Mesenchymal stem cell (in vitro differentiated cells and primary cell): ENCODE data around the gene KDM1A.

Experiments used
- DNase-seq: peaks from one replicate; pipeline ENCODE4 v3.0.0-alpha.2; 2013
- H2AFZ ChIP-seq: one replicate; pipeline ENCODE4 v1.6.1; 2013; ENCODE audit warnings: low read depth, mild to moderate bottlenecking, control low read depth, inconsistent platforms, low read length, moderate library complexity
- H2AK5ac ChIP-seq: 2 replicates; pipeline ENCODE4 v1.6.1; 2013; ENCODE audit warnings: low read length, moderate library complexity, mild to moderate bottlenecking, inconsistent platforms; ENCODE audit not compliant: severe bottlenecking
- H2BK120ac ChIP-seq: one replicate; pipeline ENCODE4 v1.6.1; 2013; ENCODE audit warnings: low read depth, mild to moderate bottlenecking, inconsistent platforms, low read length, moderate library complexity
- H2BK12ac ChIP-seq, 2 experiments: one replicate each; pipeline ENCODE4 v1.6.1; 2013; ENCODE audit warnings: inconsistent platforms in 2 of 2, low read length in 2 of 2, mild to moderate bottlenecking in 2 of 2, moderate library complexity in 2 of 2, control low read depth in 1 of 2
- H2BK15ac ChIP-seq: one replicate; pipeline ENCODE4 v1.6.1; 2013; ENCODE audit warnings: mild to moderate bottlenecking, low read depth, inconsistent platforms; ENCODE audit not compliant: poor library complexity, severe bottlenecking
- H2BK5ac ChIP-seq: 2 replicates; pipeline ENCODE4 v1.6.1; 2013; ENCODE audit warnings: low read depth, mild to moderate bottlenecking, low read length, control low read depth, inconsistent platforms; ENCODE audit not compliant: poor library complexity, severe bottlenecking
- H3K14ac ChIP-seq, 2 experiments: one replicate each; pipeline ENCODE4 v1.6.1; 2013; ENCODE audit warnings: inconsistent platforms in 2 of 2, low read length in 2 of 2, control low read depth in 1 of 2, mild to moderate bottlenecking in 1 of 2, moderate library complexity in 1 of 2
- H3K18ac ChIP-seq, 2 experiments: one replicate each; pipeline ENCODE4 v1.6.1; 2013; ENCODE audit warnings: inconsistent platforms in 2 of 2, low read length in 2 of 2, control low read depth in 1 of 2, low read depth in 1 of 2, mild to moderate bottlenecking in 1 of 2
- H3K23ac ChIP-seq, 2 experiments: one replicate each; pipeline ENCODE4 v1.6.1; 2013; ENCODE audit warnings: inconsistent platforms in 2 of 2, low read length in 2 of 2, mild to moderate bottlenecking in 2 of 2, moderate library complexity in 2 of 2, control low read depth in 1 of 2
- H3K27ac ChIP-seq: 2 replicates; pipeline ENCODE4 v1.5.1; 2013; ENCODE audit warnings: mild to moderate bottlenecking, moderate library complexity, low read length, control low read depth, inconsistent platforms; ENCODE audit not compliant: poor library complexity, severe bottlenecking
- H3K27me3 ChIP-seq, 2 experiments: 2 replicates each; pipeline versions ENCODE4 v1.6.1 to v1.7.0; 2013; ENCODE audit warnings: low read length in 2 of 2, mild to moderate bottlenecking in 2 of 2, moderate library complexity in 2 of 2, control low read depth in 1 of 2, inconsistent platforms in 1 of 2; ENCODE audit not compliant: control insufficient read depth in 1 of 2, insufficient read depth in 1 of 2
- H3K36me3 ChIP-seq, 2 experiments: 2 replicates each; pipeline versions ENCODE4 v1.6.1 to v1.7.0; 2013; ENCODE audit warnings: low read length in 2 of 2, control low read depth in 1 of 2, inconsistent platforms in 1 of 2, low read depth in 1 of 2, mild to moderate bottlenecking in 1 of 2; ENCODE audit not compliant: insufficient read depth in 2 of 2, control insufficient read depth in 1 of 2
- H3K4ac ChIP-seq, 2 experiments: one replicate each; pipeline ENCODE4 v1.6.1; 2013; ENCODE audit warnings: inconsistent platforms in 2 of 2, low read length in 2 of 2, mild to moderate bottlenecking in 2 of 2, moderate library complexity in 2 of 2, control low read depth in 1 of 2, low read depth in 1 of 2
- H3K4me1 ChIP-seq: 2 replicates; pipeline ENCODE4 v1.6.1; 2013; ENCODE audit warnings: low read depth, low read length, control low read depth; ENCODE audit not compliant: control insufficient read depth, insufficient read depth
- H3K4me2 ChIP-seq: 2 replicates; pipeline ENCODE4 v1.6.1; 2013; ENCODE audit warnings: low read length, mild to moderate bottlenecking, inconsistent platforms; ENCODE audit not compliant: poor library complexity, severe bottlenecking
- H3K4me3 ChIP-seq, 2 experiments: 2 replicates each; pipeline versions ENCODE4 v1.5.1 to v1.7.0; 2013; ENCODE audit warnings: low read length in 2 of 2, mild to moderate bottlenecking in 2 of 2, control low read depth in 1 of 2, low read depth in 1 of 2; ENCODE audit not compliant: insufficient read depth in 1 of 2
- H3K79me1 ChIP-seq: replicated peaks from 2 replicates; pipeline ENCODE4 v1.6.1; 2013; ENCODE audit warnings: mild to moderate bottlenecking, control low read depth, low read length, inconsistent platforms; ENCODE audit not compliant: poor library complexity, severe bottlenecking
- H3K9ac ChIP-seq: 2 replicates; pipeline ENCODE4 v1.7.0; 2013; ENCODE audit warnings: mild to moderate bottlenecking, low read length, moderate library complexity
- H3K9me3 ChIP-seq: 2 replicates; pipeline ENCODE4 v1.7.0; 2013; ENCODE audit warnings: mild to moderate bottlenecking, low read length; ENCODE audit not compliant: control insufficient read depth
- H4K8ac ChIP-seq: one replicate; pipeline ENCODE4 v1.6.1; 2013; ENCODE audit warnings: inconsistent platforms, mild to moderate bottlenecking, low read length, moderate library complexity
- H4K91ac ChIP-seq: one replicate; pipeline ENCODE4 v1.6.1; 2013; ENCODE audit warnings: mild to moderate bottlenecking, low read length, inconsistent platforms
- WGBS: methylation state at CpG from one replicate; pipeline ENCODE4 v1.1.7; 2013; ENCODE audit warnings: mixed read lengths; 5-methylcytosine and 5-hydroxymethylcytosine counted together

The KDM1A gene

DNA sequence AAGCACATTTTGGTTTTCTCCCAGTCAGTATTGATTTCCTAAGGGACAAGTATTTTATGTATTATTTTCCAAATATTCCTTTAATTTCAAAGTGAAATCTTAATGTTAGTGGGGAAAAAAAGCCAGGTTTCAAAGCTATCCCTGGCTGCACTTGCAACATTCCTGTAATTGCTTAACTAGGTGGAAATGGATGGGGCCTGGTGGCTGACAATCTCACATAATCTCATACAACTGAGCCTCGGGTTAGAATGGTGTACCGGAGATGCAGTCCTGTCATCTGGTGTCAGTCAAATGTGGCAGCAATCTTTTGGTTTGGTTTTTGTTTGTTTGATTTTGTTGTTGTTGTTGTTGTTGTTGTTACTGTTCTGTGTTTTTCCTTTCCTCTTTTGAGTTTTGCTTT, 46.1 kb downstream of the KDM1A start:
- WGBS, result 100% methylated on average over 1 of the region's 2 CpGs
- Histone ChIP-seq H4K8ac (no peak overlapping the region), H3K14ac (no peak overlapping the region), H3K36me3 (peaks cover 14 to 74% of the 10 kb centered on the region in 2 experiments), H2AK5ac (no peak overlapping the region), H2BK15ac (no peak overlapping the region), H3K9ac (no peak overlapping the region), H3K79me1 (peaks cover 23% of the 10 kb centered on the region), H2BK12ac (no peak overlapping the region), H4K91ac (no peak overlapping the region), H3K4ac (no peak overlapping the region), H2AFZ (no peak overlapping the region), H3K18ac (no peak overlapping the region), H3K4me3 (no peak overlapping the region), H3K4me2 (no peak overlapping the region), H2BK5ac (no peak overlapping the region), H3K23ac (no peak overlapping the region), H3K4me1 (no peaks in the 10 kb centered on the region), H2BK120ac (no peak overlapping the region), H3K9me3 (no peaks in the 10 kb centered on the region), H3K27ac (no peak overlapping the region), H3K27me3 (no peaks in the 10 kb centered on the region)
- DNase-seq, result no peak

- Histone ChIP-seq H4K91ac (no peak overlapping the region), H3K4me2 (no peak overlapping the region), H3K4me3 (no peak overlapping the region), H3K23ac (no peak overlapping the region), H3K27ac (no peak overlapping the region), H3K27me3 (no peaks in the 10 kb centered on the region), H4K8ac (no peak overlapping the region), H3K18ac (no peak overlapping the region), H3K14ac (no peak overlapping the region), H3K9me3 (no peaks in the 10 kb centered on the region), H2AFZ (no peak overlapping the region), H3K4me1 (no peaks in the 10 kb centered on the region), H3K4ac (no peak overlapping the region), H3K9ac (no peak overlapping the region), H2BK15ac (no peak overlapping the region), H3K36me3 (peaks cover 14 to 73% of the 10 kb centered on the region in 2 experiments), H2BK12ac (no peak overlapping the region), H3K79me1 (peaks cover 22% of the 10 kb centered on the region), H2AK5ac (no peak overlapping the region), H2BK120ac (no peak overlapping the region), H2BK5ac (no peak overlapping the region)
- no peak for DNase-seq
- 100% methylated on average over 2 of the region's 2 CpGs for WGBS
Measured at GRCh38 chr1:23066075-23066474, 46.8 kb downstream of the KDM1A start.

- H3K36me3 ChIP-seq, result peaks cover 11 to 92% of the 10 kb centered on the region in 2 experiments
- H3K79me1 ChIP-seq, result peaks cover 17% of the 10 kb centered on the region
- no peak overlapping the region for H2BK120ac ChIP-seq
- H3K4ac ChIP-seq, result no peak overlapping the region
- H3K14ac ChIP-seq, result no peak overlapping the region
- H3K4me1 ChIP-seq, result no peaks in the 10 kb centered on the region
- H3K9ac ChIP-seq, result no peak overlapping the region
- H3K27ac ChIP-seq, result no peak overlapping the region
- H3K9me3 ChIP-seq, result no peaks in the 10 kb centered on the region
- H3K18ac ChIP-seq, result no peak overlapping the region
- H2AFZ ChIP-seq, result no peak overlapping the region
- no peak overlapping the region for H3K23ac ChIP-seq
- WGBS, result 89% methylated on average over 2 of the region's 2 CpGs
- H2BK15ac ChIP-seq, result no peak overlapping the region
- no peak overlapping the region for H4K91ac ChIP-seq
- H3K4me2 ChIP-seq, result no peak overlapping the region
- H4K8ac ChIP-seq, result no peak overlapping the region
- no peak overlapping the region for H2AK5ac ChIP-seq
- no peak overlapping the region for H3K4me3 ChIP-seq
- H2BK5ac ChIP-seq, result no peak overlapping the region
- no peaks in the 10 kb centered on the region for H3K27me3 ChIP-seq
- no peak for DNase-seq
- H2BK12ac ChIP-seq, result no peak overlapping the region
Measured at GRCh38 chr1:23069149-23069548, 49.9 kb downstream of the KDM1A start.

DNA sequence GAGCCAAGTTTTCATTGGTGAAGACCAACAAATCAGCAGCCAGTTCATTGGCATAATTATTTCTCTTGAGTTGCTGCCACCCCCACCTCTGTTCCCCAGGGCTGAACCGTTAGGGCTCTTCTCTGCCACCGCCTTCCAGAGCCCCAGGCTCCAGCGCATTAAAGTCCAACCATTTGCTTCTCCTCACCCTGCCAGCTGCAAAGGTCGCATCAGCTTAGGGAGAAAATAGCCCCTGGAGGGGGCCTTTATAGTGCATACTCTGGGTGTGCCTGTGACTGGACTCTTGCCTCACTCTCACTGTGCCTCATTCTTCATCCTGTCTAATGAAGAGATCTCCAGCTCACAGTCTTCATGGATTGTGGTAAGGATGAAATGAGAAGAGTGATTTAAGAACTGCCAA, 50.4 kb downstream of the KDM1A start:
- no peak overlapping the region for H4K91ac ChIP-seq
- H2BK12ac ChIP-seq, result no peak overlapping the region
- no peak overlapping the region for H3K9ac ChIP-seq
- WGBS, result no CpG with 5 or more reads among the region's 4 CpGs
- peaks cover 11 to 87% of the 10 kb centered on the region in 2 experiments for H3K36me3 ChIP-seq
- no peak overlapping the region for H4K8ac ChIP-seq
- no peaks in the 10 kb centered on the region for H3K27me3 ChIP-seq
- no peak overlapping the region for H3K18ac ChIP-seq
- H2AFZ ChIP-seq, result no peak overlapping the region
- no peak overlapping the region for H3K4ac ChIP-seq
- H3K9me3 ChIP-seq, result no peaks in the 10 kb centered on the region
- H3K23ac ChIP-seq, result no peak overlapping the region
- H3K27ac ChIP-seq, result no peak overlapping the region
- no peak overlapping the region for H2BK15ac ChIP-seq
- peaks cover 13% of the 10 kb centered on the region for H3K79me1 ChIP-seq
- H3K4me1 ChIP-seq, result no peaks in the 10 kb centered on the region
- H2BK5ac ChIP-seq, result no peak overlapping the region
- no peak overlapping the region for H2AK5ac ChIP-seq
- H2BK120ac ChIP-seq, result no peak overlapping the region
- H3K14ac ChIP-seq, result no peak overlapping the region
- H3K4me2 ChIP-seq, result no peak overlapping the region
- no peak overlapping the region for H3K4me3 ChIP-seq
- DNase-seq, result no peak
